Posterior cingulate gyrus (tissue), 11 donors: ENCODE results near the gene AMPD1.

ENCODE experiments used
- DNase-seq, 10 donors: peaks; one replicate each; pipeline versions ENCODE4 v3.0.0 to v3.0.0-alpha.2; 2020 to 2021; ENCODE audit warnings: mixed read lengths in 3 of 10
- intact Hi-C: fragments of 100-400 bp; cut with DNase I; formaldehyde crosslinking; loops from one replicate; pipeline ENCODE4 v1.15.1; 2023

The AMPD1 gene

GRCh38 chr1:114701931-114702330 lies 6.6 kb upstream of the AMPD1 start:
- intact Hi-C loops = no loop called here
- no peak for DNase-seq

- intact Hi-C loops = no loop called here
- no peak for DNase-seq
These were observed 4.8 kb upstream of the AMPD1 start for GRCh38 chr1:114700036-114700600.

GRCh38 chr1:114696810-114697209 lies 1.5 kb upstream of the AMPD1 start:
- no peak for DNase-seq
- intact Hi-C loops = no loop called here

- DNase-seq = no peak
- intact Hi-C loops = no loop called here
These were observed 621 bp downstream of the AMPD1 start for GRCh38 chr1:114694540-114695310.

- no peak for DNase-seq
- intact Hi-C loops = no loop called here
These were observed 2.4 kb downstream of the AMPD1 start for GRCh38 chr1:114692947-114693346.

GRCh38 chr1:114691061-114691460 lies 4.3 kb downstream of the AMPD1 start:
- intact Hi-C loops = no loop called here
- DNase-seq = no peak

GRCh38 chr1:114690148-114690547 lies 5.2 kb downstream of the AMPD1 start:
- intact Hi-C loops = no loop called here
- DNase-seq = no peak

- no peak for DNase-seq
- intact Hi-C loops = no loop called here
These were observed 6.8 kb downstream of the AMPD1 start for GRCh38 chr1:114688526-114688925.

- intact Hi-C loops = no loop called here
- no peak for DNase-seq
These were observed 9.5 kb downstream of the AMPD1 start for GRCh38 chr1:114685851-114686250.

GRCh38 chr1:114677691-114678090 lies 17.7 kb downstream of the AMPD1 start:
- intact Hi-C loops = loop anchor here (10.0 kb wide), 1 partner anchor 93 kb away; the partner anchor contains the start of gene BCAS2
- no peak for DNase-seq

GRCh38 chr1:114676115-114676514 lies 19.2 kb downstream of the AMPD1 start:
- intact Hi-C loops = loop anchor here (10.0 kb wide), 1 partner anchor 91 kb away; the partner anchor contains the start of gene BCAS2
- no peak for DNase-seq

GRCh38 chr1:114671939-114672275 lies 23.4 kb downstream of the AMPD1 start:
- intact Hi-C loops = loop anchor here (10.0 kb wide), 1 partner anchor 87 kb away; the partner anchor contains the start of gene BCAS2
- DNase-seq = no peak

GRCh38 chr1:114671011-114671938 lies 24.1 kb downstream of the AMPD1 start:
- no peak for DNase-seq
- intact Hi-C loops = loop anchor here (10.0 kb wide), 1 partner anchor 86 kb away; the partner anchor contains the start of gene BCAS2

GRCh38 chr1:114670083-114671010 lies 25.0 kb downstream of the AMPD1 start:
- peak; percentile 44 to 96 (median 81) for DNase-seq
- intact Hi-C loops = loop anchor here (10.0 kb wide), 1 partner anchor 86 kb away; the partner anchor contains the start of gene BCAS2

GRCh38 chr1:114669562-114670082 lies 25.7 kb downstream of the AMPD1 start, which contains the start of gene DENND2C:
Gene DENND2C (minus strand): TSS chr1:114670049. CDS start chr1:114625984, 44,065 bp downstream.
- peak in 1 of 10 donors; percentile 83 for DNase-seq
- intact Hi-C loops = loop anchor here (10.0 kb wide), 1 partner anchor 85 kb away; the partner anchor contains the start of gene BCAS2

- DNase-seq = no peak
- intact Hi-C loops = no loop called here
These were observed 26.4 kb downstream of the AMPD1 start for GRCh38 chr1:114668784-114669561.

- intact Hi-C loops = no loop called here
- no peak for DNase-seq
These were observed 27.0 kb downstream of the AMPD1 start for GRCh38 chr1:114668373-114668772.

- DNase-seq = no peak
- intact Hi-C loops = no loop called here
These were observed 28.4 kb downstream of the AMPD1 start for GRCh38 chr1:114666954-114667353.

- no peak for DNase-seq
- intact Hi-C loops = no loop called here
These were observed 35.1 kb downstream of the AMPD1 start for GRCh38 chr1:114660238-114660637.
